Caco-2 (cell line): Measurements from ENCODE around the gene SPACDR. TPM values are rescaled to one million over a fixed set of nuclear protein-coding genes. Genes with fewer than 3 reads are reported as not detected.
A peak's percentile ranks its signal among the peaks of the same experiment; 100 is the strongest.
"Not testable (repeated sequence)": the region's sequence is repeated elsewhere in the genome, so short reads cannot be mapped to it uniquely, and the experiment has no call there.

Experiments used
- BruUV-seq: library from RNA; stranded (reverse); fragments of 400-500 nt; replicated peaks from 2 replicates; lab custom pipeline; 2021; lab: Mats Ljungman, UMichigan
- CTCF ChIA-PET: fragments of 300-600 bp; sonication (Branson Sonifier 250); formaldehyde crosslinking; loops from one replicate; lab custom pipeline; 2022; ENCODE audit warnings: antibody characterized with exemption; lab: Charles Lee
- POLR2A ChIA-PET: fragments of 300-600 bp; sonication (Branson Sonifier 250); formaldehyde crosslinking; loops from one replicate; lab custom pipeline; 2022; ENCODE audit warnings: antibody characterized with exemption; lab: Charles Lee
- DNase-seq, 2 experiments: peaks; one replicate each; pipeline versions ENCODE4 v3.0.0 to v3.0.0-alpha.2; 2020 to 2022
- H3K27me3 ChIP-seq: replicated peaks from 2 replicates; pipeline ENCODE4 v1.6.0; 2011; ENCODE audit warnings: low read length; ENCODE audit not compliant: control insufficient read depth, insufficient read depth
- H3K36me3 ChIP-seq: 2 replicates; pipeline ENCODE4 v1.5.1; 2011; ENCODE audit warnings: low read length; ENCODE audit not compliant: control insufficient read depth, insufficient read depth
- H3K4me1 ChIP-seq: fragments of 250-450 bp; sonication (Bioruptor Pico); 2 replicates; pipeline ENCODE4 v1.5.1; 2020; ENCODE audit warnings: mild to moderate bottlenecking
- H3K4me3 ChIP-seq: 2 replicates; pipeline ENCODE4 v1.5.1; 2011; ENCODE audit warnings: low read depth, mild to moderate bottlenecking, control low read depth, low read length
- H3K9me3 ChIP-seq: fragments of 250-450 bp; sonication (Bioruptor Pico); 2 replicates; pipeline ENCODE4 v1.5.1; 2020; ENCODE audit warnings: mild to moderate bottlenecking, moderate library complexity
- H3K27ac Mint-ChIP-seq: one replicate; pipeline ENCODE4 v1.8.0; 2022; ENCODE audit warnings: mixed read lengths; ENCODE audit not compliant: unreplicated experiment
- H3K27me3 Mint-ChIP-seq: one replicate; pipeline ENCODE4 v1.8.0; 2022; ENCODE audit warnings: mixed read lengths; ENCODE audit not compliant: insufficient read depth, unreplicated experiment
- H3K36me3 Mint-ChIP-seq: one replicate; pipeline ENCODE4 v1.8.0; 2022; ENCODE audit warnings: mild to moderate bottlenecking, mixed read lengths; ENCODE audit not compliant: insufficient read depth, unreplicated experiment
- H3K4me1 Mint-ChIP-seq: one replicate; pipeline ENCODE4 v1.8.0; 2022; ENCODE audit warnings: low read depth, mixed read lengths; ENCODE audit not compliant: unreplicated experiment
- H3K4me3 Mint-ChIP-seq: one replicate; pipeline ENCODE4 v1.8.0; 2022; ENCODE audit warnings: mild to moderate bottlenecking, moderate library complexity, mixed read lengths; ENCODE audit not compliant: unreplicated experiment
- H3K9me3 Mint-ChIP-seq: one replicate; pipeline ENCODE4 v1.8.0; 2022; ENCODE audit warnings: mixed read lengths; ENCODE audit not compliant: unreplicated experiment
- CTCF ChIP-seq, 2 experiments: fragments of 200-600 bp in 1 of 2; IDR thresholded peaks; 1 replicate in 1 of 2; 2 replicates in 1 of 2; pipeline versions ENCODE4 v1.5.1 to v1.8.0; 2011 to 2022; ENCODE audit warnings: antibody characterized with exemption in 1 of 2, control low read depth in 1 of 2, inconsistent platforms in 1 of 2, low read depth in 1 of 2, low read length in 1 of 2, mild to moderate bottlenecking in 1 of 2, moderate library complexity in 1 of 2; ENCODE audit not compliant: insufficient read depth in 1 of 2, severe bottlenecking in 1 of 2, unreplicated experiment in 1 of 2
- intact Hi-C: fragments of 100-400 bp; cut with micrococcal nuclease; formaldehyde crosslinking; loops from one replicate; pipeline ENCODE4 v1.10.0; 2022; ENCODE audit not compliant: unreplicated experiment
- total RNA-seq: library from RNA; stranded (reverse); gene quantifications from 2 replicates; pipeline ENCODE4 v1.2.3, GENCODE V29; 2022

The SPACDR gene
- total RNA-seq, 1 experiment from 2014 or later = 0.41 TPM

GRCh38 chr7:100509231-100509630 lies 45.2 kb upstream of the SPACDR start:
- BruUV-seq = no TSS peak
- Mint-ChIP-seq H3K4me1 (peaks cover 10% of the 10 kb centered on the region), H3K4me3 (no peak overlapping the region), H3K9me3 (no peaks in the 10 kb centered on the region), H3K27me3 (no peaks in the 10 kb centered on the region), H3K27ac (no peak overlapping the region), H3K36me3 (no peaks in the 10 kb centered on the region)
- intact Hi-C loops = no loop called here
- no peak for TF ChIP-seq CTCF (IDR thresholded peaks at IDR 0.05; ENCODE audit: insufficient read depth in 1 of 2, low read depth in 1 of 2, low read length in 1 of 2, severe bottlenecking in 1 of 2, unreplicated experiment in 1 of 2)
- Histone ChIP-seq H3K27me3 (no peaks in the 10 kb centered on the region), H3K4me1 (peaks cover 14% of the 10 kb centered on the region), H3K36me3 (no peaks in the 10 kb centered on the region), H3K9me3 (no peaks in the 10 kb centered on the region), H3K4me3 (no peak overlapping the region)
- DNase-seq = no peak
- POLR2A ChIA-PET = no interaction called here
- CTCF ChIA-PET = no interaction called here

- TF ChIP-seq CTCF (IDR thresholded peaks at IDR 0.05; ENCODE audit: insufficient read depth in 1 of 2, low read depth in 1 of 2, low read length in 1 of 2, severe bottlenecking in 1 of 2, unreplicated experiment in 1 of 2) = no peak
- no peaks in the 10 kb centered on the region for H3K27me3 ChIP-seq
- Mint-ChIP-seq H3K4me3 (no peak overlapping the region), H3K27ac (peak overlapping the region; percentile 53), H3K4me1 (peaks cover 21% of the 10 kb centered on the region), H3K27me3 (no peaks in the 10 kb centered on the region), H3K36me3 (peaks cover 8% of the 10 kb centered on the region), H3K9me3 (no peaks in the 10 kb centered on the region)
- CTCF ChIA-PET = interaction anchor here (0.7 kb wide), 1 partner anchor 14 kb away, joined by 4 read pairs; no protein-coding TSS in a partner anchor
- intact Hi-C loops = no loop called here
- POLR2A ChIA-PET = interaction anchor here (0.6 to 1.1 kb wide), 3 partner anchors 15 to 80 kb away, joined by 3 to 12 read pairs (median 4); partner anchors contain the start of gene FBXO24
- no TSS peak for BruUV-seq
- no peak overlapping the region for H3K4me3 ChIP-seq
- peak in 1 of 2 experiments; percentile 55 for DNase-seq
- peaks cover 31% of the 10 kb centered on the region for H3K4me1 ChIP-seq
- no peaks in the 10 kb centered on the region for H3K36me3 ChIP-seq
- no peaks in the 10 kb centered on the region for H3K9me3 ChIP-seq
Measured at GRCh38 chr7:100506356-100506923, 42.4 kb upstream of the SPACDR start.

- intact Hi-C loops = loop anchor here (5.0 kb wide), 1 partner anchor 42 kb away; no protein-coding TSS in a partner anchor
- no peak for DNase-seq
- BruUV-seq = no TSS peak
- peaks cover 8% of the 10 kb centered on the region for H3K36me3 Mint-ChIP-seq
- no peaks in the 10 kb centered on the region for H3K27me3 Mint-ChIP-seq
- no peaks in the 10 kb centered on the region for H3K36me3 ChIP-seq
- no peaks in the 10 kb centered on the region for H3K9me3 Mint-ChIP-seq
- peaks cover 14% of the 10 kb centered on the region for H3K4me1 Mint-ChIP-seq
- H3K27me3 ChIP-seq = no peaks in the 10 kb centered on the region
- peaks cover 27% of the 10 kb centered on the region for H3K4me1 ChIP-seq
- CTCF ChIA-PET = no interaction called here
- H3K27ac Mint-ChIP-seq = peak overlapping the region; percentile 78
- POLR2A ChIA-PET = no interaction called here
- H3K4me3 Mint-ChIP-seq = no peak overlapping the region
- no peak for TF ChIP-seq CTCF (IDR thresholded peaks at IDR 0.05; ENCODE audit: insufficient read depth in 1 of 2, low read depth in 1 of 2, low read length in 1 of 2, severe bottlenecking in 1 of 2, unreplicated experiment in 1 of 2)
- H3K4me3 ChIP-seq = no peak overlapping the region
- H3K9me3 ChIP-seq = no peaks in the 10 kb centered on the region
Measured at GRCh38 chr7:100504887-100505611, 41.0 kb upstream of the SPACDR start.

GRCh38 chr7:100504031-100504430 lies 40.0 kb upstream of the SPACDR start:
- H3K27me3 Mint-ChIP-seq, H3K27me3 ChIP-seq, BruUV-seq, DNase-seq, POLR2A ChIA-PET, H3K4me3 ChIP-seq, H3K4me3 Mint-ChIP-seq, H3K9me3 Mint-ChIP-seq, H3K36me3 ChIP-seq, H3K9me3 ChIP-seq, H3K36me3 Mint-ChIP-seq, CTCF ChIA-PET: not testable (repeated sequence)
- intact Hi-C loops = loop anchor here (5.0 kb wide), 1 partner anchor 43 kb away; no protein-coding TSS in a partner anchor
- peaks cover 27% of the 10 kb centered on the region for H3K4me1 ChIP-seq
- H3K27ac Mint-ChIP-seq = peak overlapping the region; percentile 78
- H3K4me1 Mint-ChIP-seq = peaks cover 14% of the 10 kb centered on the region
